DND-41 (cell line): Measurements from ENCODE around the gene FIGLA.

ENCODE experiments used
- ATAC-seq: fragments of 200-7000 bp; cut with Tn5 transposase; 3 replicates; pipeline ENCODE4 v1.9.1; 2021; ENCODE audit warnings: low read depth; ENCODE audit not compliant: insufficient read depth
- DNase-seq: peaks from one replicate; pipeline ENCODE4 v3.0.0-alpha.2; 2020
- H2AFZ ChIP-seq: 2 replicates; pipeline ENCODE4 v1.6.0; 2012; ENCODE audit warnings: low read depth, low read length
- H3K27ac ChIP-seq: 2 replicates; pipeline ENCODE4 v1.5.1; 2012; ENCODE audit warnings: low read length, inconsistent platforms
- H3K27me3 ChIP-seq: fragments of 200-600 bp; sonication (generic); 2 replicates; pipeline ENCODE4 v1.6.0; 2012; ENCODE audit warnings: low read length, mild to moderate bottlenecking, inconsistent platforms; ENCODE audit not compliant: insufficient read depth, poor library complexity
- H3K36me3 ChIP-seq: 2 replicates; pipeline ENCODE4 v1.5.1; 2012; ENCODE audit warnings: low read length, inconsistent platforms; ENCODE audit not compliant: insufficient read depth
- H3K4me1 ChIP-seq: 2 replicates; pipeline ENCODE4 v1.5.1; 2012; ENCODE audit warnings: mild to moderate bottlenecking, low read length; ENCODE audit not compliant: insufficient read depth
- H3K4me2 ChIP-seq: 2 replicates; pipeline ENCODE4 v1.6.0; 2012; ENCODE audit warnings: mild to moderate bottlenecking, moderate library complexity, low read length, inconsistent platforms; ENCODE audit not compliant: insufficient read depth
- H3K4me3 ChIP-seq, 2 experiments: fragments of 200-600 bp in 1 of 2; shearing (Covaris generic) in 1 of 2; 2 replicates each; pipeline ENCODE4 v1.5.1; 2012 to 2016; ENCODE audit warnings: inconsistent platforms in 2 of 2, low read length in 2 of 2, mild to moderate bottlenecking in 2 of 2, low read depth in 1 of 2, moderate library complexity in 1 of 2
- H3K79me2 ChIP-seq: 2 replicates; pipeline ENCODE4 v1.6.0; 2012; ENCODE audit warnings: low read length, inconsistent platforms; ENCODE audit not compliant: insufficient read depth
- H3K9ac ChIP-seq: 2 replicates; pipeline ENCODE4 v1.6.0; 2012; ENCODE audit warnings: low read depth, mild to moderate bottlenecking, inconsistent platforms, low read length, moderate library complexity
- H3K9me3 ChIP-seq: 2 replicates; pipeline ENCODE4 v1.5.1; 2012; ENCODE audit warnings: low read length, moderate library complexity, mild to moderate bottlenecking, inconsistent platforms; ENCODE audit not compliant: insufficient read depth, severe bottlenecking
- H4K20me1 ChIP-seq: 2 replicates; pipeline ENCODE4 v1.6.0; 2012; ENCODE audit warnings: low read length; ENCODE audit not compliant: insufficient read depth
- CTCF ChIP-seq: IDR thresholded peaks from 2 replicates; pipeline ENCODE4 v1.5.1; 2012; ENCODE audit warnings: borderline replicate concordance, low read length, moderate library complexity, mild to moderate bottlenecking; ENCODE audit not compliant: poor library complexity, severe bottlenecking; ENCODE audit errors: extremely low read depth
- EZH2 ChIP-seq: IDR thresholded peaks from 3 replicates; pipeline ENCODE4 v1.6.1; 2012; ENCODE audit warnings: borderline replicate concordance, low read depth, mild to moderate bottlenecking, moderate library complexity, low read length, inconsistent platforms; ENCODE audit not compliant: severe bottlenecking

FIGLA gene

GRCh38 chr2:70771446-70771845, 19.0 kb downstream of the FIGLA start:
- H3K27ac ChIP-seq = no peak overlapping the region
- no peaks in the 10 kb centered on the region for H3K36me3 ChIP-seq
- H3K9me3 ChIP-seq = no peaks in the 10 kb centered on the region
- no peaks in the 10 kb centered on the region for H3K79me2 ChIP-seq
- no peak overlapping the region for H3K4me3 ChIP-seq
- H2AFZ ChIP-seq = no peak overlapping the region
- no peaks in the 10 kb centered on the region for H4K20me1 ChIP-seq
- no peak for TF ChIP-seq CTCF
- TF ChIP-seq EZH2 = no peak
- no peak for DNase-seq
- H3K4me2 ChIP-seq = no peak overlapping the region
- no peak overlapping the region for H3K9ac ChIP-seq
- peaks cover 3% of the 10 kb centered on the region for H3K27me3 ChIP-seq
- H3K4me1 ChIP-seq = no peaks in the 10 kb centered on the region
- no peak for ATAC-seq

GRCh38 chr2:70769450-70769849, 21.0 kb downstream of the FIGLA start:
- no peak overlapping the region for H3K4me2 ChIP-seq
- no peak overlapping the region for H3K4me3 ChIP-seq
- H3K9me3 ChIP-seq = no peaks in the 10 kb centered on the region
- no peak overlapping the region for H3K9ac ChIP-seq
- no peaks in the 10 kb centered on the region for H3K79me2 ChIP-seq
- no peak overlapping the region for H3K27ac ChIP-seq
- DNase-seq (no peak), ATAC-seq (no peak)
- H2AFZ ChIP-seq = no peak overlapping the region
- H3K36me3 ChIP-seq = no peaks in the 10 kb centered on the region
- TF ChIP-seq EZH2 (no peak), CTCF (no peak)
- no peaks in the 10 kb centered on the region for H3K4me1 ChIP-seq
- no peaks in the 10 kb centered on the region for H4K20me1 ChIP-seq
- H3K27me3 ChIP-seq = peaks cover 3% of the 10 kb centered on the region

- DNase-seq (no peak), ATAC-seq (no peak)
- Histone ChIP-seq H3K4me3 (no peak overlapping the region), H3K4me2 (no peak overlapping the region), H3K27me3 (peaks cover 6% of the 10 kb centered on the region), H3K9ac (no peak overlapping the region), H4K20me1 (no peaks in the 10 kb centered on the region), H3K79me2 (no peaks in the 10 kb centered on the region), H3K36me3 (no peaks in the 10 kb centered on the region), H3K4me1 (no peaks in the 10 kb centered on the region), H3K27ac (no peak overlapping the region), H3K9me3 (no peaks in the 10 kb centered on the region), H2AFZ (no peak overlapping the region)
- no peak for TF ChIP-seq CTCF
- TF ChIP-seq EZH2 = no peak
Observed at GRCh38 chr2:70768590-70769085, 21.8 kb downstream of the FIGLA start.
